K562 (cell line): ENCODE measurements around the gene MAP3K19. TPM values are rescaled to one million over a fixed set of nuclear protein-coding genes. Genes with fewer than 3 reads are reported as not detected.

Experiments
- CREBBP ChIP-seq: IDR thresholded peaks from one replicate; pipeline ENCODE4 v1.6.1; 2012; ENCODE audit warnings: low read depth, mild to moderate bottlenecking, control low read depth, inconsistent platforms, low read length
- DMBX1 ChIP-seq: fragments of 250-450 bp; sonication (Bioruptor Pico); IDR thresholded peaks from 2 replicates; pipeline ENCODE4 v1.8.0; 2022; ENCODE audit warnings: inconsistent platforms, mild to moderate bottlenecking, moderate library complexity, borderline replicate concordance
- E4F1 ChIP-seq: fragments of 250-450 bp; sonication (Bioruptor Pico); IDR thresholded peaks from 2 replicates; pipeline ENCODE4 v1.5.0; 2021; ENCODE audit warnings: mild to moderate bottlenecking, borderline replicate concordance
- EP400 ChIP-seq: fragments of 450-650 bp; IDR thresholded peaks from 2 replicates; pipeline ENCODE4 v1.6.1; 2017; ENCODE audit warnings: antibody characterized with exemption, mild to moderate bottlenecking, moderate library complexity
- FOSL1 ChIP-seq: fragments of 200-800 bp; sonication (Bioruptor generic); conservative IDR thresholded peaks from 2 replicates; pipeline ENCODE4 v1.6.1; 2016; ENCODE audit warnings: missing genetic modification characterization, missing compliant biosample characterization
- GATAD2A ChIP-seq: fragments of 450-650 bp; IDR thresholded peaks from 2 replicates; pipeline ENCODE4 v1.6.1; 2017
- JUND ChIP-seq, 2 experiments: IDR thresholded peaks; 2 replicates in 1 of 2; 3 replicates in 1 of 2; pipeline ENCODE4 v1.6.1; 2011; ENCODE audit warnings: borderline replicate concordance in 2 of 2, low read depth in 2 of 2, low read length in 2 of 2, improper control_type of control experiment in 1 of 2, missing biosample characterization in 1 of 2, missing genetic modification characterization in 1 of 2, missing genetic modification reagents in 1 of 2
- MGA ChIP-seq: fragments of 450-650 bp; IDR thresholded peaks from 2 replicates; pipeline ENCODE4 v1.6.1; 2016; ENCODE audit warnings: mild to moderate bottlenecking, moderate library complexity
- TCF7L2 ChIP-seq: fragments of 150-350 bp; IDR thresholded peaks from 2 replicates; pipeline ENCODE4 v1.6.1; 2016; ENCODE audit warnings: low read depth, mild to moderate bottlenecking, low read length, moderate library complexity
- ZBTB17 ChIP-seq: fragments of 450-650 bp; formaldehyde crosslinking; IDR thresholded peaks from 2 replicates; pipeline ENCODE4 v1.4.0; 2020; ENCODE audit warnings: mild to moderate bottlenecking
- ZNF3 ChIP-seq: fragments of 250-450 bp; sonication (Bioruptor Pico); IDR thresholded peaks from 2 replicates; pipeline ENCODE4 v1.5.0; 2021; ENCODE audit warnings: mild to moderate bottlenecking, moderate library complexity
- ZNF655 ChIP-seq: fragments of 250-450 bp; sonication (Bioruptor Pico); IDR thresholded peaks from 2 replicates; pipeline ENCODE4 v1.5.0; 2021
- polyA plus RNA-seq, 8 experiments: library from polyadenylated mRNA; depleted of rRNA in 4 of 8; stranded (reverse) in 5 of 8; unstranded in 3 of 8; fragments of >200 nt; fragmentation: Nextera tagmentation in 2 of 8; fragmentation: Illumina TruSeq in 1 of 8; extraction: Ambion mirVana in 2 of 8; extraction: Trizol in 1 of 8; gene quantifications; 2 replicates each; pipeline versions ENCODE4 v1.2.1 to v1.2.3, GENCODE V29; 2011 to 2014; ENCODE audit warnings: inconsistent platforms in 1 of 8, missing spikeins in 1 of 8
- total RNA-seq, 7 experiments: library from RNA; depleted of rRNA in 6 of 7; stranded (reverse); fragments of >200 nt in 6 of 7; fragmentation: Illumina TruSeq in 2 of 7; extraction: Trizol in 2 of 7; gene quantifications; 2 replicates each; pipeline versions ENCODE4 v1.2.1 to v1.2.3, GENCODE V29; 2011 to 2021; ENCODE audit warnings: low replicate concordance in 1 of 7

Gene MAP3K19
- total and polyA plus RNA-seq, 9 of the 15 experiments (the other 6 are each of a cell fraction or from before 2014, with no cell fraction given), result 0.29 TPM; not detected in 8

- peak; percentile 78 for TF ChIP-seq JUND (IDR thresholded peaks at IDR 0.05; ENCODE audit: borderline replicate concordance, low read depth, low read length)
- peak; percentile 69; the same call in 2 of the 3 replicates for TF ChIP-seq JUND (tag; IDR thresholded peaks at IDR 0.05; ENCODE audit: borderline replicate concordance, low read depth, low read length)
- no peak for TF ChIP-seq ZNF655 (CRISPR knock-in tag)
- TF ChIP-seq EP400, result peak; percentile 49
- no peak for TF ChIP-seq ZBTB17 (CRISPR knock-in tag)
- TF ChIP-seq FOSL1, result no peak
- TF ChIP-seq ZNF3 (CRISPR knock-in tag), result no peak
- no peak for TF ChIP-seq CREBBP
- no peak for TF ChIP-seq E4F1
- TF ChIP-seq GATAD2A, result no peak
- TF ChIP-seq TCF7L2, result no peak
- peak; percentile 46; the same call in 1 of the 2 replicates for TF ChIP-seq DMBX1 (CRISPR knock-in tag)
- TF ChIP-seq MGA, result 0 out of 2 replicates have a peak, but pooled peaks have one; percentile 24
Measured at GRCh38 chr2:135056790-135057189, 9.5 kb upstream of the MAP3K19 start (continued).
